Measurements from ENCODE around the gene MEX3D. TPM values are rescaled to one million over a fixed set of nuclear protein-coding genes. Genes with fewer than 3 reads are reported as not detected.

MEX3D gene
- total RNA-seq, 1 donor from 2014 or later = 21.4 TPM

DNA sequence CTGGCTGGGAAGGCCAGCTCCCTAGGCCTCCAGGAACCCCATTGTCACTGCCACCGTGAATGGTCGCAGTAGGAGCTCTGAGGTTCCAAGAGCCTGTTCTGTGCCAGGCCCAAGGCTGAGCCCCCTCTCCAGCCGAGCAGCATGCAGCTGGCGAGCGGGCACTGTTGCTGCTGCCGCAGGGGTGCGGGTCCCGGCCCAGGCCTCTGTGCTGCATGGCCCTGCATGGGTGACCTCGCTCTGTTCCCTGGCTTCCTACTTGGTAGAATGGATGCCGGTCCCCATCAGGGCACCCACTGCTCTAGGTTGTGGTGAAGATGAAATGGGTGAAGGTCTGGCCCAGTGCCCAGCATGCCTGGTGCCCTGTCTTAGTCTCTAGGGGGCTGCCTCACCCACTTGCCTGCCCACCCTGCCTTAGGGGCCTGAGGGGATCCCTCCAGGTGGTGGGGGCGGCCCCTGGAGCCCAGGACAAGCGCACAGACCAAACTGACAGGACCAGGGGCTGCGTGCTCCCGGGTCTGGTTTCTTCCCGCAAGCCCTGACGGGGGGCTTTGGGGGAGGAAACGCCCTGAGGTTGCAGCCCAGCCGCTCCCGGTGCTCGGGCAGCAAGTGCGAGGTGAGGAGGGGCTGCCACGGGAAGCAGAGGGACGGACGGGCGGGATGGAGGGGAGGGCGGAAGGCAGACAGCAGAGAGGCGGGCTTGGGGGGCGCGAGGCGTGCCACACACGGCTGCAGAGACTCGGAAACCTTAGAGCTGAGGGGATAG, 45.9 kb upstream of the MEX3D start:
- no peak overlapping the region for H3K4me3 ChIP-seq
- H3K27me3 ChIP-seq = no peaks in the 10 kb centered on the region
- intact Hi-C loops (cut with DNase I) = no loop called here
- H3K9me3 ChIP-seq = no peaks in the 10 kb centered on the region
- DNase-seq (ENCODE audit: extremely low spot score in 2 of 2) = no peak
- TF ChIP-seq POLR2AphosphoS5 (IDR thresholded peaks at IDR 0.05; ENCODE audit: insufficient read depth in 1 of 2, low read depth in 1 of 2) (no peak), POLR2A (IDR thresholded peaks at IDR 0.05) (no peak)
- TF ChIP-seq, protein P1, sequence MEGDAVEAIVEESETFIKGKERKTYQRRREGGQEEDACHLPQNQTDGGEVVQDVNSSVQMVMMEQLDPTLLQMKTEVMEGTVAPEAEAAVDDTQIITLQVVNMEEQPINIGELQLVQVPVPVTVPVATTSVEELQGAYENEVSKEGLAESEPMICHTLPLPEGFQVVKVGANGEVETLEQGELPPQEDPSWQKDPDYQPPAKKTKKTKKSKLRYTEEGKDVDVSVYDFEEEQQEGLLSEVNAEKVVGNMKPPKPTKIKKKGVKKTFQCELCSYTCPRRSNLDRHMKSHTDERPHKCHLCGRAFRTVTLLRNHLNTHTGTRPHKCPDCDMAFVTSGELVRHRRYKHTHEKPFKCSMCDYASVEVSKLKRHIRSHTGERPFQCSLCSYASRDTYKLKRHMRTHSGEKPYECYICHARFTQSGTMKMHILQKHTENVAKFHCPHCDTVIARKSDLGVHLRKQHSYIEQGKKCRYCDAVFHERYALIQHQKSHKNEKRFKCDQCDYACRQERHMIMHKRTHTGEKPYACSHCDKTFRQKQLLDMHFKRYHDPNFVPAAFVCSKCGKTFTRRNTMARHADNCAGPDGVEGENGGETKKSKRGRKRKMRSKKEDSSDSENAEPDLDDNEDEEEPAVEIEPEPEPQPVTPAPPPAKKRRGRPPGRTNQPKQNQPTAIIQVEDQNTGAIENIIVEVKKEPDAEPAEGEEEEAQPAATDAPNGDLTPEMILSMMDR (IDR thresholded peaks at IDR 0.05) = no peak
- H3K27ac ChIP-seq = no peak overlapping the region
- no peaks in the 10 kb centered on the region for H3K4me1 ChIP-seq
- H3K36me3 ChIP-seq = peaks cover 0 to 49% of the 10 kb centered on the region in 2 donors

DNA sequence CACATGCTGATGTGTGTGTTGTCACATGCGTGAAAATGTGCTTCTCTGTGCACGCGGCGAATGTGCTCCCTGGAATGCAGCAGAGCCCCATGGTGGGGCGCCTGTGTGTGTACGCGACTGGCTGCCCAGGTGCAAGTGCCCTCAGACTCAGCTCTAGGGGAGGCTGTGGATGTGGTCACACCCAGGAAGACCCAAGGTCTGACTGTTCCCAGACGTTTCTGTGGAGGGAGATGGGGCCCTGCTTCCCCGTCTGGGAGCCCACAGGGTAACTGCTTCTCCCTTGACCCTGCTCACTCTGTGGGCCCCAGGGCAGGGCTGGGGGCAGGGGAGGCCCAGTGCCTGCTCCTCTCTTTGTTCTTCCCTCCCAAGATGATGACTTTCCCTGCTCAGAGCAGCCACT, 45.0 kb upstream of the MEX3D start:
- DNase-seq (ENCODE audit: extremely low spot score in 2 of 2) = no peak
- Histone ChIP-seq H3K27me3 (no peaks in the 10 kb centered on the region), H3K4me3 (no peak overlapping the region), H3K36me3 (peaks cover 0 to 47% of the 10 kb centered on the region in 2 donors), H3K4me1 (no peaks in the 10 kb centered on the region), H3K27ac (no peak overlapping the region), H3K9me3 (no peaks in the 10 kb centered on the region)
- intact Hi-C loops (cut with DNase I) = no loop called here
- TF ChIP-seq POLR2A (IDR thresholded peaks at IDR 0.05) (no peak), POLR2AphosphoS5 (IDR thresholded peaks at IDR 0.05; ENCODE audit: insufficient read depth in 1 of 2, low read depth in 1 of 2) (no peak)
- TF ChIP-seq, protein P1 (IDR thresholded peaks at IDR 0.05) = no peak

DNA sequence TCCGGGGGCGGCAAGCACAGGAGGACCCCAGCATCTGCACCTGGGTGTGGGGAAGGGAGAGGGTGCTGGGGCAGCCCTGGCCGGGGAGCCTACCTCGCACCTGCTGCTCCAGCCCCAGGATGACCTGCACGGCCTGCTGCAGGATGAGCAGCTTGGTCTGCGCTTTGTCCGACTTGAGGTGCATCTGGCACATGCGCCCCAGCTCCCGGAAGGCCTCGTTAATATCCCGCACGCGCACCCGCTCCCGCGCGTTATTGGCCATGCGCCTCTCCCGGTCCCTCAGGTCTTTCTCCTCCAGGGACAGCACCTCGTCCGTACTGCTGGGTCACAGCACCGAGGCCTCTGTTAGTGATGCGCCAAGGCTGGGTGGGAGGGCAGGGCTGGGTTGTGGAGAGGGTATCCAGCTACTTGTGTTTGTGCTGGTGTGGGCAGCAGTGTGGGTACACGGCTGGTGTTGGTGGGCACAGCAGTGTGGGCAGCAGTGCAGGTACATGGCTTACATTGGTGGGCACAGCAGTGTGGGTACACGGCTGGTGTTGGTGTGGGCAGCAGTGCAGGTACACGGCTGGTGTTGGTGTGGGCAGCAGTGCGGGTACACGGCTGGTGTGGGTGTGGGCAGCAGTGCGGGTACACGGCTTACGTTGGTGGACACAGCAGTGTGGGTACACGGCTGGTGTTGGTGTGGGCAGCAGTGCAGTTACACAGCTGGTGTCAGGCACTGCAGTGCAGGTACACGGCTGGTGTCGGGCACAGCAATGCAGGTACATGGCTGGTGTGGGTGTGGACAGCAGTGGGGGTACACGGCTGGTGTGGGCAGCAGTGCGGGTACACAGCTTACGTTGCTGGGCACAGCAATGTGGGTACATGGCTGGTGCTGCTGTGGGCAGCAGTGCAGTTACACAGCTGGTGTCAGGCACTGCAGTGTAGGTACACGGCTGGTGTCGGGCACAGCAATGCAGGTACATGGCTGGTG, 44.3 kb upstream of the MEX3D start:
- Histone ChIP-seq H3K9me3 (no peaks in the 10 kb centered on the region), H3K4me1 (no peaks in the 10 kb centered on the region), H3K27me3 (no peaks in the 10 kb centered on the region), H3K27ac (no peak overlapping the region), H3K4me3 (no peak overlapping the region), H3K36me3 (peaks cover 0 to 47% of the 10 kb centered on the region in 2 donors)
- TF ChIP-seq POLR2A (IDR thresholded peaks at IDR 0.05) = no peak
- no peak for DNase-seq (ENCODE audit: extremely low spot score in 2 of 2)
- intact Hi-C loops (cut with DNase I) = no loop called here

DNA sequence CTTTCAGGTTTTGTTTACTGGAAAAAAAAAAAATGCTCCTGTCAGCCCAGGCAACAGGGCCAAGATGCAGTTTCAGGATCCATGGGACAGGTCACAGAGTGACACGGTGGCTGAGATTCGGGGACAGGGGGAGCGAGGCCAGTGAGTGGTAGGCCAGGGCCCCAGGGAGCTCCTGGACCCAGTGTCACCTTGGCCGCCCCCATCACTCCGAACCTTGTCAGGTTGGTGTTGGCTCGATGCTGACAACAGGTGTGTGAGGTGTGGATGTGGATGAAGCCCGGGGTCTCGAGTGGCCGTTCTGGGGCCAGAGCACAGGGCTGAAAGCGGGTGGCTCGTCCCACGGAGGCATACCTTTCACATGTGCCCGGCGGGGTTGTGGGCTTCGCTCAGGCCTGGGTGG, 43.2 kb upstream of the MEX3D start:
- peaks cover 3% of the 10 kb centered on the region for H3K4me1 ChIP-seq
- TF ChIP-seq POLR2AphosphoS5 (IDR thresholded peaks at IDR 0.05; ENCODE audit: insufficient read depth in 1 of 2, low read depth in 1 of 2) (no peak), POLR2A (IDR thresholded peaks at IDR 0.05) (no peak)
- TF ChIP-seq, protein P1 (IDR thresholded peaks at IDR 0.05) = no peak
- peaks cover 0 to 47% of the 10 kb centered on the region in 2 donors for H3K36me3 ChIP-seq
- H3K27me3 ChIP-seq = no peaks in the 10 kb centered on the region
- intact Hi-C loops (cut with DNase I) = no loop called here
- DNase-seq (ENCODE audit: extremely low spot score in 2 of 2) = no peak
- H3K4me3 ChIP-seq = no peak overlapping the region
- H3K27ac ChIP-seq = no peak overlapping the region
- H3K9me3 ChIP-seq = no peaks in the 10 kb centered on the region

DNA sequence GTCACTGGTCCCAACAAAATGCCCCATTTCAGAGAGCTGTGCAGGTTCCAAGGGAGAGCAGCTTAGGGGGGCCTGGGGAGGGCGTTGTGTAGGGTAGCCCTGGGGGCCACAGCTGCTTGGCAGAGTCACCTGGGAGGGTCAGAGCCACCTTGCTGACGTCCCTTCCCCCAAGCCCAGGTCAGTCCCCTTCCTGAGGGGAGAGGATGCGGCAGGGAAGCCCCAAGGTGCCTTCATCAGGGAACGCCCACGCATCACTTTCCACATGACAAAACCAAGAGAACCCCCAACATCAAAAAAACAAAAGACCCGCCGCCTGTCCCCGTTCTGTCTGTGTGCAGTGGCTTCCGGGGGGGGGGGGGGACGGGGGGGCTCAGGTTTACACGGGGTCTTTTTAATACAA, 42.5 kb upstream of the MEX3D start:
- H3K4me1 ChIP-seq = peaks cover 8% of the 10 kb centered on the region
- TF ChIP-seq, protein P1 (IDR thresholded peaks at IDR 0.05) = no peak
- TF ChIP-seq POLR2A (IDR thresholded peaks at IDR 0.05) (no peak), POLR2AphosphoS5 (IDR thresholded peaks at IDR 0.05; ENCODE audit: insufficient read depth in 1 of 2, low read depth in 1 of 2) (no peak)
- H3K27me3 ChIP-seq = no peaks in the 10 kb centered on the region
- H3K36me3 ChIP-seq = peaks cover 0 to 45% of the 10 kb centered on the region in 2 donors
- DNase-seq (ENCODE audit: extremely low spot score in 2 of 2) = no peak
- H3K27ac ChIP-seq = no peak overlapping the region
- no peaks in the 10 kb centered on the region for H3K9me3 ChIP-seq
- no peak overlapping the region for H3K4me3 ChIP-seq
- intact Hi-C loops (cut with DNase I) = no loop called here

All from vagina (tissue), 2 donors.